Progenitor cell of endocrine pancreas (in vitro differentiated cells): Measurements from ENCODE around the gene KCNIP1. TPM values are rescaled to one million over a fixed set of nuclear protein-coding genes. Genes with fewer than 3 reads are reported as not detected.

Source experiments
- DNase-seq: peaks from one replicate; pipeline ENCODE4 v3.0.0; 2021; ENCODE audit warnings: low spot score; ENCODE audit not compliant: unreplicated experiment
- H3K27ac Mint-ChIP-seq: 2 replicates; pipeline ENCODE4 v1.8.0; 2021; ENCODE audit warnings: mild to moderate bottlenecking, moderate library complexity, mixed read lengths
- H3K27me3 Mint-ChIP-seq: 2 replicates; pipeline ENCODE4 v1.8.0; 2021; ENCODE audit warnings: mixed read lengths
- H3K36me3 Mint-ChIP-seq: 2 replicates; pipeline ENCODE4 v1.8.0; 2022; ENCODE audit warnings: mixed read lengths; ENCODE audit not compliant: insufficient read depth
- H3K4me1 Mint-ChIP-seq: 2 replicates; pipeline ENCODE4 v1.8.0; 2021; ENCODE audit warnings: low read depth, mixed read lengths
- H3K4me3 Mint-ChIP-seq: 2 replicates; pipeline ENCODE4 v1.8.0; 2021; ENCODE audit warnings: low read depth, mild to moderate bottlenecking, moderate library complexity, mixed read lengths
- H3K9me3 Mint-ChIP-seq: 2 replicates; pipeline ENCODE4 v1.8.0; 2021; ENCODE audit warnings: low read depth, mixed read lengths
- total RNA-seq: library from RNA; stranded (reverse); gene quantifications from 2 replicates; pipeline ENCODE4 v1.2.1, GENCODE V29; 2021
- TF ChIP-seq, protein P1 (sequence below): fragments of 200-600 bp; sonication (generic); IDR thresholded peaks from one replicate; pipeline ENCODE4 v1.5.0; 2021; ENCODE audit warnings: antibody characterized with exemption, mild to moderate bottlenecking; ENCODE audit not compliant: unreplicated experiment

KCNIP1 gene
- total RNA-seq, 1 donor from 2014 or later: 18.2 TPM

DNA sequence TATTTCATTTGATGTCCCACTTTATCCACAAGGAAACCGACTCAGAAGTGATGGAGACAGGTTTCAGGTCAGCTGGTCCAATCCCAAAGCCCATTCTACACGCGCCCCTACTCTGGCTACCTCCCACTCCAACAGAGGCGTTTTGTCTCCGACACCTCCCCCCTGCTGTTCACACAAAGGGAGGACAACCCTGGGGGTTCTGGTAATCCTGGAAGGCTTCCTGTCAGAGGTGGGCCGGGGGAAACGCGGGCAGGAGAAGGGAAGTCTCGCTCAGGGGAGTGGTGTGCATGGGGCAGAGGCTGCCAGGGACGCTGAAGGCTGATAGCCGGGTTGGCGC, 240.0 kb downstream of the KCNIP1 start:
- peaks cover 8% of the 10 kb centered on the region for H3K4me1 Mint-ChIP-seq
- H3K36me3 Mint-ChIP-seq: no peaks in the 10 kb centered on the region
- no peak for DNase-seq
- H3K27me3 Mint-ChIP-seq: peaks cover 46% of the 10 kb centered on the region
- no peak overlapping the region for H3K27ac Mint-ChIP-seq
- H3K4me3 Mint-ChIP-seq: no peak overlapping the region
- TF ChIP-seq, protein P1, sequence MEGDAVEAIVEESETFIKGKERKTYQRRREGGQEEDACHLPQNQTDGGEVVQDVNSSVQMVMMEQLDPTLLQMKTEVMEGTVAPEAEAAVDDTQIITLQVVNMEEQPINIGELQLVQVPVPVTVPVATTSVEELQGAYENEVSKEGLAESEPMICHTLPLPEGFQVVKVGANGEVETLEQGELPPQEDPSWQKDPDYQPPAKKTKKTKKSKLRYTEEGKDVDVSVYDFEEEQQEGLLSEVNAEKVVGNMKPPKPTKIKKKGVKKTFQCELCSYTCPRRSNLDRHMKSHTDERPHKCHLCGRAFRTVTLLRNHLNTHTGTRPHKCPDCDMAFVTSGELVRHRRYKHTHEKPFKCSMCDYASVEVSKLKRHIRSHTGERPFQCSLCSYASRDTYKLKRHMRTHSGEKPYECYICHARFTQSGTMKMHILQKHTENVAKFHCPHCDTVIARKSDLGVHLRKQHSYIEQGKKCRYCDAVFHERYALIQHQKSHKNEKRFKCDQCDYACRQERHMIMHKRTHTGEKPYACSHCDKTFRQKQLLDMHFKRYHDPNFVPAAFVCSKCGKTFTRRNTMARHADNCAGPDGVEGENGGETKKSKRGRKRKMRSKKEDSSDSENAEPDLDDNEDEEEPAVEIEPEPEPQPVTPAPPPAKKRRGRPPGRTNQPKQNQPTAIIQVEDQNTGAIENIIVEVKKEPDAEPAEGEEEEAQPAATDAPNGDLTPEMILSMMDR: no peak
- H3K9me3 Mint-ChIP-seq: no peaks in the 10 kb centered on the region

DNA sequence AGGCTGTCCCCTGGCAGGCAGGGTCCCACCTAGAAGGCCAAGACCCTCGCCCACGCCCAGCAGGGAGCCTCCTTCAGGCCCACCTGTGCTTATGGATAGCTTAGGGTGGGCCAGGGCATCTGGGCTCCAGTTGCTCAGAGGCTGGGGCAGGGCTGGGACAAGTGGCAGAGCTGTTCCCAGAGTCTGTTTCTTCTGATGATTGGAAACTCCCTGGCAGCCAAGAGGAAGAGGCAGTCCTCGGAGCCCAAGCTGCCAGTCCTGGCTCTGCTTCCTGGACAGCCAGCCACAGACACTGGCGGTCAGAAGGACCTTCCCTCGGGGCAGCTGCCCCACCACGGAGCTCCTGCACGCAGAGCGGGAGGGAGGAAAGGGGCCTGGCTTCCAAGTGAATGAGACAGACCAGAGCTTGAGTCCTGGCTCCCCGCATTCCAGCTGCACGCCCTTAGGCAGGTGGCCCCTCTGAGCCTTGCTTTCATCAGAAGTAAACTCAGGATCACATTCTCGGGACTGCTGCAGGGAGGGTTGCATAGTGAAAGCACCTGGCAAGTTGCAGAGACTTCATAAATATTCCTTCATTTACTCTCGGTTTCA, 241.8 kb downstream of the KCNIP1 start:
- no peak for DNase-seq
- no peak overlapping the region for H3K4me3 Mint-ChIP-seq
- peaks cover 20% of the 10 kb centered on the region for H3K4me1 Mint-ChIP-seq
- no peaks in the 10 kb centered on the region for H3K9me3 Mint-ChIP-seq
- H3K36me3 Mint-ChIP-seq: no peaks in the 10 kb centered on the region
- peak overlapping the region; percentile 74 for H3K27ac Mint-ChIP-seq
- TF ChIP-seq, protein P1: no peak
- peaks cover 41% of the 10 kb centered on the region for H3K27me3 Mint-ChIP-seq

DNA sequence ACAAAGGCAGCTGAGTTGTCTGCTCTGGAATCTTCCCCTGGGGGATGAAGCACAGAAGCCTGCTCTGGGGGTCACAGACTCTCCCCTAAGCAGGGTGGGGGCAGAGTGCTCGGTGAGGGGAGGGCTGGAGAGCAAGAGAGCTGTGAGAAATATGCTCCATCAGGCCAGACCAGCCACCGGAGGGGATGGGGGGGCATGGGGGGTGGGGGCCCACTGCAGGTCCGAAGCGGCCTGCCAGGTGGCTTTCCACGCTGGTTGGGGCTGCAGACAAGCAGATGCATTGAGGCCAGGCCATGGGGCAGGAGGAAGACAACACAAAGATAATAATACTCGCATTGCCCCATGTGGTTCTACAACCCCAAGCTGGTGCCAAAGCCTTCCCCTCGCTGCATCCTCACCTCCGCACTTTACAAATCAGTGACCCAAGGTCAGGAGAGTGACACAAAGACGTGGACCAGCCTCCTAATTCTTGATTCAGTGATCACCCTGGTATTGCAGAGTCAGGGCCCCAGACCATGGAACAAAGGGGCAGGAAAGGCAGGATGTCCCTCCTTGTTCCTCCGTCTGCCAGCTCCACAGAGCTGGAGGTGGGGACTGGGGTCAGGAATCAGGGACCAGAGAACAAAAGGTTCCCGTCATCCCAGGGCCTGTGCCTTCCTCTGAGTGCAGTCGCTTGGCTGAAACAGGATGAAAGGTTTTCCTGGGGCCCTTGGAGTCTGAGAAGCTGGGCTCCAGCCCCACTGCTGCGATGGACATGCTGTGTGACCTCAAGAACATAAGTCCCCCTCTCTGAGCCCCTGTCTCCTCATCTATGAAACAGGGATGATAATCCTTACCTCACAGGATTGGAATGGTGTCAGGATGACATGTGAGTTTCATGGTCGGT, 242.5 kb downstream of the KCNIP1 start:
- TF ChIP-seq, protein P1: no peak
- Mint-ChIP-seq H3K36me3 (no peaks in the 10 kb centered on the region), H3K27me3 (peaks cover 41% of the 10 kb centered on the region), H3K27ac (peak overlapping the region; percentile 74), H3K9me3 (no peaks in the 10 kb centered on the region), H3K4me3 (no peak overlapping the region), H3K4me1 (peaks cover 24% of the 10 kb centered on the region)
- DNase-seq: no peak

DNA sequence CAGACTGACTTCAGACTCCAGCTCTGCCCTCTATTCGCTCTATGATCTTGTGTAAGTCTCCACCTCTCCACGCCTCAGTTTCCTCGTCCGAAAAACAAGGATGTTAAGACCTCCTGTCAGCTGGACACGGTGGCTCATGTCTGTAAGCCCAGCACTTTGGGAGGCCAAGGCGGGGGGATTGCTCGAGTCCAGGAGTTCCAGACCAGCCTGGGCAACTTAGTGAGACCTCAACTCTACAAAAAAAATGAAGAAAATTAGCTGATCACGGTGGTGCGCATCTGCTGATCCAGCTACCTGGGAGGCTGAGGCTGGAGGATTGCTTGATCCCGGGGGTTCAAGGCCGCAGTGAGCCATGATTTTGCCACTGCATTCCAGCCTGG, 243.1 kb downstream of the KCNIP1 start:
- H3K36me3 Mint-ChIP-seq: no peaks in the 10 kb centered on the region
- H3K27ac Mint-ChIP-seq: no peak overlapping the region
- peaks cover 24% of the 10 kb centered on the region for H3K4me1 Mint-ChIP-seq
- H3K9me3 Mint-ChIP-seq: no peaks in the 10 kb centered on the region
- TF ChIP-seq, protein P1: no peak
- DNase-seq: no peak
- H3K4me3 Mint-ChIP-seq: no peak overlapping the region
- peaks cover 37% of the 10 kb centered on the region for H3K27me3 Mint-ChIP-seq

DNA sequence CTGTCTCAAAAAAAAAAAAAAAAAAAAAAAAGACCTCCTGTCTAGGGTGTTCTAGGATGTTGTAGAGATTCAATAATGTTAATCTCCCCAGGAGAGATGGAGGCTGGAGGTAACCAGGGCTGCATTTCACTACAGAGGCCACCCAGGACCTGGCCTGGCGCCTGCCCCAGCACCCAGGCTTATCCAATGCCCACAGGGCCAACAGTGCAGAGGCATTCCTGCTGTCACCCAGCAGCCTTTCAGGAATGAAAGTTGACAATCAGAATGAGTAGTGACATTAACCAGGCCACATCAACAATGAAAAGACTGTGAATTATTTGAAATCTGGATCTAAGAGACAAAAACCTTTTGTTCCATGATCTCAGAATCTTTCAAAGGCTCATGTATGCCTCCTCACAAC, 243.5 kb downstream of the KCNIP1 start:
- Mint-ChIP-seq H3K36me3 (no peaks in the 10 kb centered on the region), H3K4me1 (peaks cover 26% of the 10 kb centered on the region), H3K4me3 (no peak overlapping the region), H3K9me3 (no peaks in the 10 kb centered on the region), H3K27me3 (peaks cover 35% of the 10 kb centered on the region), H3K27ac (peak overlapping the region; percentile 33)
- no peak for DNase-seq
- TF ChIP-seq, protein P1: no peak
